PC-3 (cell line): Measurements from ENCODE around the gene RNF19B.

ENCODE experiments used
- CTCF ChIP-seq: fragments of 300-600 bp; sonication (generic); conservative IDR thresholded peaks from 2 replicates; pipeline ENCODE4 v1.5.1; 2017; ENCODE audit warnings: antibody characterized with exemption, low read depth, mild to moderate bottlenecking, low read length
- EZH2 ChIP-seq: fragments of 300-600 bp; sonication (generic); IDR thresholded peaks from one replicate; pipeline ENCODE4 v1.6.1; 2017; ENCODE audit warnings: antibody characterized with exemption, mild to moderate bottlenecking, low read length; ENCODE audit not compliant: unreplicated experiment
- EZH2phosphoT487 ChIP-seq: fragments of 300-600 bp; sonication (generic); IDR thresholded peaks from 2 replicates; pipeline ENCODE4 v1.6.1; 2018; ENCODE audit warnings: mild to moderate bottlenecking, antibody characterized with exemption, low read length, borderline replicate concordance

- TF ChIP-seq EZH2 (no peak), CTCF (peak; percentile 86), EZH2phosphoT487 (no peak)
Observed at GRCh38 chr1:33007190-33008050, 42.8 kb upstream of the RNF19B start.
